ENCODE results near the gene SHISA9. TPM values are rescaled to one million over a fixed set of nuclear protein-coding genes. Genes with fewer than 3 reads are reported as not detected.

Gene SHISA9
- polyA plus RNA-seq, 3 donors = 0.01 TPM; not detected in 2

GRCh38 chr16:12881740-12882139 is 19.7 kb upstream of the SHISA9 start:
- Histone ChIP-seq H3K36me3 (replicated peaks in 1 of 2; ENCODE audit: control insufficient read depth in 1 of 2, insufficient read depth in 2 of 2, low read length in 2 of 2) (no peaks in the 10 kb centered on the region), H3K4me3 (replicated peaks in 1 of 3; ENCODE audit: low read depth in 2 of 3, low read length in 3 of 3) (no peak overlapping the region), H3K79me2 (ENCODE audit: insufficient read depth, low read length) (no peaks in the 10 kb centered on the region), H3K27ac (ENCODE audit: low read depth in 1 of 2, low read length in 2 of 2) (no peak overlapping the region), H3K4me2 (replicated peaks; ENCODE audit: extremely low read depth, low read length, poor library complexity, severe bottlenecking) (no peak overlapping the region), H3K9ac (ENCODE audit: insufficient read depth, low read length, poor library complexity, severe bottlenecking) (no peak overlapping the region), H2AFZ (ENCODE audit: insufficient read depth, low read depth, low read length, poor library complexity, severe bottlenecking) (no peak overlapping the region), H3K4me1 (ENCODE audit: control insufficient read depth in 1 of 2, insufficient read depth in 2 of 2, low read length in 2 of 2) (no peaks in the 10 kb centered on the region), H4K20me1 (ENCODE audit: insufficient read depth, low read length) (no peaks in the 10 kb centered on the region), H3K9me3 (replicated peaks in 1 of 2; ENCODE audit: control insufficient read depth in 1 of 2, insufficient read depth in 1 of 2, low read length in 2 of 2) (no peaks in the 10 kb centered on the region), H3K27me3 (ENCODE audit: control insufficient read depth in 2 of 2, insufficient read depth in 2 of 2, low read length in 2 of 2) (no peaks in the 10 kb centered on the region)
- DNase-seq = no peak
- WGBS (ENCODE audit: insufficient coverage) = no CpG with 5 or more reads among the region's 1 CpG
- Mint-ChIP-seq H3K4me3 (no peak overlapping the region), H3K36me3 (no peaks in the 10 kb centered on the region), H3K27ac (no peak overlapping the region), H3K9me3 (peaks cover 0 to 10% (median 2%) of the 10 kb centered on the region in 7 donors), H3K4me1 (no peaks in the 10 kb centered on the region), H3K27me3 (ENCODE audit: low read depth in 3 of 3) (peaks cover 4 to 8% (median 8%) of the 10 kb centered on the region in 3 donors)
- TF ChIP-seq CTCF (IDR thresholded peaks at IDR 0.05) = no peak
- intact Hi-C loops (cut with micrococcal nuclease) = no loop called here

GRCh38 chr16:12885742-12886141 is 15.7 kb upstream of the SHISA9 start:
- H3K4me1 Mint-ChIP-seq = no peaks in the 10 kb centered on the region
- Histone ChIP-seq H3K9me3 (replicated peaks in 1 of 2; ENCODE audit: control insufficient read depth in 1 of 2, insufficient read depth in 1 of 2, low read length in 2 of 2) (no peaks in the 10 kb centered on the region), H3K9ac (ENCODE audit: insufficient read depth, low read length, poor library complexity, severe bottlenecking) (no peak overlapping the region), H3K4me3 (replicated peaks in 1 of 3; ENCODE audit: low read depth in 2 of 3, low read length in 3 of 3) (no peak overlapping the region), H3K27ac (ENCODE audit: low read depth in 1 of 2, low read length in 2 of 2) (no peak overlapping the region), H4K20me1 (ENCODE audit: insufficient read depth, low read length) (no peaks in the 10 kb centered on the region), H2AFZ (ENCODE audit: insufficient read depth, low read depth, low read length, poor library complexity, severe bottlenecking) (no peak overlapping the region), H3K27me3 (ENCODE audit: control insufficient read depth in 2 of 2, insufficient read depth in 2 of 2, low read length in 2 of 2) (no peaks in the 10 kb centered on the region), H3K36me3 (replicated peaks in 1 of 2; ENCODE audit: control insufficient read depth in 1 of 2, insufficient read depth in 2 of 2, low read length in 2 of 2) (no peaks in the 10 kb centered on the region), H3K79me2 (ENCODE audit: insufficient read depth, low read length) (no peaks in the 10 kb centered on the region), H3K4me2 (replicated peaks; ENCODE audit: extremely low read depth, low read length, poor library complexity, severe bottlenecking) (no peak overlapping the region), H3K4me1 (ENCODE audit: control insufficient read depth in 1 of 2, insufficient read depth in 2 of 2, low read length in 2 of 2) (no peaks in the 10 kb centered on the region)
- intact Hi-C loops (cut with micrococcal nuclease) = no loop called here
- H3K4me3 Mint-ChIP-seq = no peak overlapping the region
- no peak for TF ChIP-seq CTCF (IDR thresholded peaks at IDR 0.05)
- H3K27ac Mint-ChIP-seq = no peak overlapping the region
- H3K27me3 Mint-ChIP-seq (ENCODE audit: low read depth in 3 of 3) = peaks cover 2 to 13% (median 5%) of the 10 kb centered on the region in 3 donors
- H3K36me3 Mint-ChIP-seq = no peaks in the 10 kb centered on the region
- no peak for DNase-seq
- peaks cover 0 to 9% (median 0%) of the 10 kb centered on the region in 7 donors for H3K9me3 Mint-ChIP-seq
- WGBS (ENCODE audit: insufficient coverage) = 50% methylated on average over 3 of the region's 5 CpGs

Data from CD14-positive monocyte (primary cell).